NB4 (cell line): ENCODE data around the gene SEBOX.

Experiments
- MYC ChIP-seq: IDR thresholded peaks from 2 replicates; pipeline ENCODE4 v1.6.1; 2011; ENCODE audit warnings: low read depth, low read length
- TF ChIP-seq, protein P1 (sequence below): IDR thresholded peaks from 2 replicates; pipeline ENCODE4 v1.6.1; 2011; ENCODE audit warnings: low read depth, low read length
- TF ChIP-seq, protein P2 (sequence below): IDR thresholded peaks from one replicate; pipeline ENCODE4 v1.5.1; 2012; ENCODE audit warnings: low read depth, low read length

DNA sequence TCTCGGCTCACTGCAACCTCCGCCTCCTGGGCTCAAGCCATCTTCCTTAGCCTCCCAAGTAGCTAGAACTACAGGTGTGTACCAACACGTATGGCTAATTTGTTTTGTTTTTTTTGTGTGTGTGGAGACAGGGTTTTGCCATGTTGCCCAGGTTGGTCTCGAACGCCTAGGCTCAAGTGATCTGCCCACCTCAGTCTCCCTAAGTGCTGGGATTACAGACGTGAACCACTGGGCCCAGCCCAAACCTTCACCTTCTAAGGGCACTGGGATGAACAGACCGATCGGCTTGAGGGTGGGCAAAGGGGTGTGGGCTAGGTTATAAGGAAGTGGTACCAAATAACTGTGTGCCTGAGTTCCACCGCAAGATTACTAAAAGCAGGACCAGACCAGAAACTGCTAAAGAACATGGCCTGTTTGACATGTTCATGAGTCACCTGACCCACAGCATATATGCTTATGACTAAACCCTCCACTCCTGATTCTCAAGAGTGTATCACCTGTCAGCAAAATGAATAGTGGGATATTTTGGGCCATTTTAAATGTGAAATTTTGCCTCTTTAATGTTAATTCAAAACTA, 37.9 kb downstream of the SEBOX start:
- TF ChIP-seq, protein P1, sequence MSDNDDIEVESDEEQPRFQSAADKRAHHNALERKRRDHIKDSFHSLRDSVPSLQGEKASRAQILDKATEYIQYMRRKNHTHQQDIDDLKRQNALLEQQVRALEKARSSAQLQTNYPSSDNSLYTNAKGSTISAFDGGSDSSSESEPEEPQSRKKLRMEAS: no peak
- TF ChIP-seq MYC: no peak
- TF ChIP-seq, protein P2, sequence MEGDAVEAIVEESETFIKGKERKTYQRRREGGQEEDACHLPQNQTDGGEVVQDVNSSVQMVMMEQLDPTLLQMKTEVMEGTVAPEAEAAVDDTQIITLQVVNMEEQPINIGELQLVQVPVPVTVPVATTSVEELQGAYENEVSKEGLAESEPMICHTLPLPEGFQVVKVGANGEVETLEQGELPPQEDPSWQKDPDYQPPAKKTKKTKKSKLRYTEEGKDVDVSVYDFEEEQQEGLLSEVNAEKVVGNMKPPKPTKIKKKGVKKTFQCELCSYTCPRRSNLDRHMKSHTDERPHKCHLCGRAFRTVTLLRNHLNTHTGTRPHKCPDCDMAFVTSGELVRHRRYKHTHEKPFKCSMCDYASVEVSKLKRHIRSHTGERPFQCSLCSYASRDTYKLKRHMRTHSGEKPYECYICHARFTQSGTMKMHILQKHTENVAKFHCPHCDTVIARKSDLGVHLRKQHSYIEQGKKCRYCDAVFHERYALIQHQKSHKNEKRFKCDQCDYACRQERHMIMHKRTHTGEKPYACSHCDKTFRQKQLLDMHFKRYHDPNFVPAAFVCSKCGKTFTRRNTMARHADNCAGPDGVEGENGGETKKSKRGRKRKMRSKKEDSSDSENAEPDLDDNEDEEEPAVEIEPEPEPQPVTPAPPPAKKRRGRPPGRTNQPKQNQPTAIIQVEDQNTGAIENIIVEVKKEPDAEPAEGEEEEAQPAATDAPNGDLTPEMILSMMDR: no peak
